GM12878 (cell line): ENCODE measurements around the gene RBM12. TPM values are rescaled to one million over a fixed set of nuclear protein-coding genes. Genes with fewer than 3 reads are reported as not detected.
A peak's percentile ranks its signal among the peaks of the same experiment; 100 is the strongest.

ENCODE experiments used
- ATAC-seq: fragments of 200-7000 bp; cut with Tn5 transposase; 3 replicates; pipeline ENCODE4 v1.9.1; 2020; ENCODE audit warnings: mild to moderate bottlenecking, moderate library complexity
- BruUV-seq: library from RNA; stranded (reverse); fragments of 400-500 nt; replicated peaks from 2 replicates; lab custom pipeline; 2021; lab: Mats Ljungman, UMichigan
- CTCF ChIA-PET: fragments of 300-600 bp; sonication (Branson Sonifier 250); formaldehyde crosslinking; extraction: SDS; loops from one replicate; lab custom pipeline; 2021; ENCODE audit warnings: inconsistent platforms; lab: Yijun Ruan, JAX
- POLR2A ChIA-PET: fragments of 350-600 bp; formaldehyde crosslinking; extraction: SDS; loops from one replicate; lab custom pipeline; 2021; ENCODE audit warnings: inconsistent platforms; lab: Charles Lee
- RAD21 ChIA-PET: fragments of 300-600 bp; sonication (Branson Sonifier 250); formaldehyde crosslinking; loops from one replicate; lab custom pipeline; 2023; ENCODE audit warnings: antibody characterized with exemption; ENCODE audit not compliant: unreplicated experiment; lab: Charles Lee
- SMC1A ChIA-PET: fragments of 300-600 bp; sonication (Branson Sonifier 250); formaldehyde crosslinking; loops from one replicate; lab custom pipeline; 2023; ENCODE audit not compliant: unreplicated experiment, uncharacterized antibody; lab: Charles Lee
- DNase-seq: peaks from one replicate; pipeline ENCODE4 v3.0.0-alpha.2; 2011; ENCODE audit warnings: low read depth, low spot score
- FAIRE-seq: peaks from 3 replicates; lab custom pipeline; 2011; peaks lifted over from hg19 to GRCh38; lab: Jason Lieb, UNC
- H2AFZ ChIP-seq: 2 replicates; pipeline ENCODE4 v1.6.0; 2011; ENCODE audit warnings: low read depth, low read length, control low read depth; ENCODE audit not compliant: control insufficient read depth
- H3K27ac ChIP-seq: 2 replicates; pipeline ENCODE4 v1.5.1; 2011; ENCODE audit warnings: control low read depth; ENCODE audit not compliant: control insufficient read depth, insufficient read depth
- H3K27me3 ChIP-seq, 2 experiments: replicated peaks in 1 of 2; 2 replicates each; pipeline versions ENCODE4 v1.6.0 to v1.6.1; 2011; ENCODE audit warnings: low read length in 1 of 2; ENCODE audit not compliant: control insufficient read depth in 2 of 2, insufficient read depth in 2 of 2
- H3K36me3 ChIP-seq, 2 experiments: 2 replicates each; pipeline ENCODE4 v1.5.1; 2011; ENCODE audit warnings: low read length in 1 of 2; ENCODE audit not compliant: control insufficient read depth in 2 of 2, insufficient read depth in 2 of 2
- H3K4me1 ChIP-seq: 2 replicates; pipeline ENCODE4 v1.6.1; 2011; ENCODE audit warnings: mild to moderate bottlenecking, low read length, moderate library complexity, mixed read lengths; ENCODE audit not compliant: control insufficient read depth, insufficient read depth
- H3K4me2 ChIP-seq: 2 replicates; pipeline ENCODE4 v1.6.0; 2011; ENCODE audit warnings: control low read depth; ENCODE audit not compliant: control insufficient read depth, insufficient read depth
- H3K4me3 ChIP-seq: fragments of 200-600 bp; sonication (generic); 2 replicates; pipeline ENCODE4 v1.5.1; 2016
- H3K79me2 ChIP-seq: 2 replicates; pipeline ENCODE4 v1.6.0; 2011; ENCODE audit warnings: low read length; ENCODE audit not compliant: control insufficient read depth, insufficient read depth
- H3K9ac ChIP-seq: 2 replicates; pipeline ENCODE4 v1.8.0; 2011; ENCODE audit warnings: low read length, control low read depth, mixed read lengths; ENCODE audit not compliant: control insufficient read depth, insufficient read depth
- H3K9me3 ChIP-seq: replicated peaks from 3 replicates; pipeline ENCODE4 v1.5.1; 2011; ENCODE audit warnings: mild to moderate bottlenecking, low read length; ENCODE audit not compliant: control insufficient read depth, insufficient read depth
- H4K20me1 ChIP-seq: 2 replicates; pipeline ENCODE4 v1.6.0; 2011; ENCODE audit not compliant: control insufficient read depth, insufficient read depth
- DPF2 ChIP-seq: fragments of 450-650 bp; IDR thresholded peaks from 2 replicates; pipeline ENCODE4 v1.6.1; 2017; ENCODE audit warnings: mild to moderate bottlenecking
- NFYA ChIP-seq: IDR thresholded peaks from 2 replicates; pipeline ENCODE4 v1.6.1; 2011; ENCODE audit warnings: low read depth, mild to moderate bottlenecking, low read length, improper control_type of control experiment, borderline replicate concordance
- PML ChIP-seq: IDR thresholded peaks from 2 replicates; pipeline ENCODE4 v1.6.1; 2012; ENCODE audit warnings: low read length, inconsistent platforms
- POLR2A ChIP-seq: IDR thresholded peaks from 2 replicates; pipeline ENCODE4 v1.6.1; 2011; ENCODE audit warnings: low read depth, mild to moderate bottlenecking, low read length
- POLR2AphosphoS2 ChIP-seq: IDR thresholded peaks from 2 replicates; pipeline ENCODE4 v1.6.1; 2011; ENCODE audit warnings: low read depth, mild to moderate bottlenecking, low read length, improper control_type of control experiment, moderate library complexity
- RBBP5 ChIP-seq: fragments of 200-600 bp; sonication (generic); conservative IDR thresholded peaks from 2 replicates; pipeline ENCODE4 v1.6.1; 2016
- RELA ChIP-seq: fragments of 450-650 bp; IDR thresholded peaks from 2 replicates; pipeline ENCODE4 v1.8.0; 2014; ENCODE audit warnings: borderline replicate concordance; ENCODE audit not compliant: partially characterized antibody
- SMAD5 ChIP-seq: IDR thresholded peaks from 2 replicates; pipeline ENCODE4 v1.6.1; 2016; ENCODE audit warnings: antibody characterized with exemption, low read depth
- ZNF24 ChIP-seq: fragments of 450-650 bp; IDR thresholded peaks from 2 replicates; pipeline ENCODE4 v1.6.1; 2017; ENCODE audit warnings: antibody characterized with exemption, mild to moderate bottlenecking
- WGBS: methylation state at CpG from one replicate; pipeline ENCODE4 v1.1.6; 2016; ENCODE audit warnings: low lambda C conversion rate; ENCODE audit not compliant: insufficient replicate concordance, insufficient coverage; ENCODE audit errors: missing lambda C conversion rate; 5-methylcytosine and 5-hydroxymethylcytosine counted together
- in situ Hi-C: fragments of 300-500 bp; cut with MboI; formaldehyde crosslinking; loops from 9 replicates; pipeline ENCODE4 v1.14.3; 2018; ENCODE audit warnings: mixed read lengths
- intact Hi-C: fragments of 100-400 bp; cut with micrococcal nuclease; formaldehyde crosslinking; loops from one replicate; pipeline ENCODE4 v1.14.2; 2022; ENCODE audit not compliant: unreplicated experiment
- polyA plus RNA-seq, 11 experiments: library from polyadenylated mRNA; depleted of rRNA in 4 of 11; unstranded in 6 of 11; stranded (reverse) in 5 of 11; fragments of >200 nt; fragmentation: Nextera tagmentation in 4 of 11; fragmentation: Illumina TruSeq in 1 of 11; extraction: Ambion mirVana in 4 of 11; extraction: Trizol in 1 of 11; gene quantifications; 1 replicate in 1 of 11; 2 replicates in 10 of 11; pipeline versions ENCODE4 v1.2.1 to v1.2.3, GENCODE V29; 2011 to 2016; ENCODE audit warnings: inconsistent platforms in 2 of 11, missing spikeins in 2 of 11, low read depth in 1 of 11
- total RNA-seq, 4 experiments: library from RNA; depleted of rRNA in 3 of 4; stranded (reverse); fragments of >200 nt in 3 of 4; fragmentation: Illumina TruSeq in 1 of 4; extraction: Trizol in 1 of 4; gene quantifications; 2 replicates each; pipeline versions ENCODE4 v1.2.1 to v1.2.3, GENCODE V29; 2013 to 2021
- TF ChIP-seq, protein P1 (sequence below): fragments of 450-650 bp; IDR thresholded peaks from 2 replicates; pipeline ENCODE4 v1.6.1; 2018; ENCODE audit warnings: borderline replicate concordance, mild to moderate bottlenecking; ENCODE audit not compliant: partially characterized antibody
- TF ChIP-seq, protein P2 (sequence below): fragments of 450-650 bp; IDR thresholded peaks from 2 replicates; pipeline ENCODE4 v1.6.1; 2018; ENCODE audit warnings: mild to moderate bottlenecking, low read depth, moderate library complexity; ENCODE audit not compliant: partially characterized antibody

The RBM12 gene
- total and polyA plus RNA-seq, 10 of the 15 experiments (the other 5 are each of a cell fraction or from before 2014, with no cell fraction given) = 4.7 to 153 (median 58.5) TPM

DNA sequence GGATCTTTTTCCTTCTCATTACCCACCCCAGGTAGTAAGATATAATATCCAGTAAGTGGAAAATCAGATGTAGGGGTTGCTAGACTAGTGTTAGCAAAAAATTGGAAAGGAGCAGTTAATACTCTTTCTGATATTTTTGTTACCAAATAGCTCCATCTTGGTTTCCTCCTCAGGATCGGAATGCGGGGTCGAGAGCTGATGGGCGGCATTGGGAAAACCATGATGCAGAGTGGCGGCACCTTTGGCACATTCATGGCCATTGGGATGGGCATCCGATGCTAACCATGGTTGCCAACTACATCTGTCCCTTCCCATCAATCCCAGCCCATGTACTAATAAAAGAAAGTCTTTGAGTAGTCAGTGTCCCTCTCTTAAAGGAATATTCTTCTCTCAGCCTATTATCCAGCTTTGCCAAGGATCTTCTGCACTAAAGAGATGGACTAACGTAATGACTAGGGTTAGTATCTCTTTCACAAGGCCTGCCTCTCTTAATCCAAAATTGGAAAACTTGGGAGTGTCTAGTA lies 36.0 kb upstream of the RBM12 start:
- no TSS peak for BruUV-seq
- DNase-seq = no peak

DNA sequence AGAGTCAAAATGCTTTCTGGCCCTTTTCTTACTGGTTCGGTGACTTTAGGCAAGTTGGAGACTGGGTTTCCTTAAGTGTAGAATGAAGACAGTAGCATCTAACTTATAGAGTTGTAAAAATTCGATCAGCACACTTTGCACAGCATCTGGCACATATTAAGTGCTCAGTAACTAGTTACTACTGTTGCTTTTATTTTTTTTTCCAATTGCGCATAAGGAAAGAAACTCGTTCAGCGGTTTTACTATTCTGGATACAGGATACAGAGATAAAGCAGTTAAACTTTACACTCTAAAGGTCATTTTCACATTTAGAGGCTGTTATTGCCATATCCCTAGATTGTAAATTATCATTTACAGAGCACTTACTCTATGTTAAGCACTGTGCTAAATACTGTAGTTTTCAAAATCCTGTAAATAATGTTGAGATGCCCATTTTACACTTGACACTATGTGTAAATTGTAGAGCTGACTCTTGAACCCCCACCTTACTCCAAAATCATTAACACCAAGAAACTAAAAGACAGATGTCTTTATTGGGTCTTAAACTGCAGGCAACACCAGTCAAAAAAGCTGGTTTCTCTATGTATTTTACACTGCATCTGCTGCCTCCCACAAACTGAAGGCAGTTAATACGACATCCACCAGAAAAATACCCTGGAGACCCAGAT lies 35.4 kb upstream of the RBM12 start:
- WGBS = 2% methylated on average over 6 of the region's 6 CpGs
- ChIA-PET POLR2A (interaction anchor here (2.0 to 3.6 kb wide), 3 partner anchors 12 to 43 kb away, joined by 4 to 20 read pairs (median 10); partner anchors contain the start of gene RBM39), CTCF (interaction anchor here (1.1 to 1.6 kb wide), 8 partner anchors 9 to 159 kb away, joined by 3 to 4 read pairs (median 3); partner anchors contain the start of gene RBM39), SMC1A (interaction anchor here (1.0 to 1.2 kb wide), 3 partner anchors 10 to 43 kb away, joined by 3 to 4 read pairs (median 4); no protein-coding TSS in a partner anchor), RAD21 (interaction anchor here (1.2 to 1.5 kb wide), 2 partner anchors 36 to 40 kb away, joined by 3 to 4 read pairs; no protein-coding TSS in a partner anchor)
- Histone ChIP-seq H3K9ac (peak overlapping the region; percentile 96), H4K20me1 (no peaks in the 10 kb centered on the region; the same call in 1 of the 2 replicates), H3K27me3 (no peaks in the 10 kb centered on the region), H3K4me3 (peak overlapping the region; percentile 71), H3K79me2 (peaks cover 27% of the 10 kb centered on the region), H2AFZ (peak overlapping the region; percentile 97), H3K36me3 (peaks cover 4 to 31% of the 10 kb centered on the region in 2 experiments), H3K4me2 (peak overlapping the region; percentile 94), H3K4me1 (peaks cover 11% of the 10 kb centered on the region; the same call in 1 of the 2 replicates), H3K9me3 (no peaks in the 10 kb centered on the region), H3K27ac (peak overlapping the region; percentile 87)
- BruUV-seq = no TSS peak
- no peak for TF ChIP-seq POLR2A
- no peak for TF ChIP-seq RBBP5
- no peak for TF ChIP-seq DPF2
- TF ChIP-seq, protein P1, sequence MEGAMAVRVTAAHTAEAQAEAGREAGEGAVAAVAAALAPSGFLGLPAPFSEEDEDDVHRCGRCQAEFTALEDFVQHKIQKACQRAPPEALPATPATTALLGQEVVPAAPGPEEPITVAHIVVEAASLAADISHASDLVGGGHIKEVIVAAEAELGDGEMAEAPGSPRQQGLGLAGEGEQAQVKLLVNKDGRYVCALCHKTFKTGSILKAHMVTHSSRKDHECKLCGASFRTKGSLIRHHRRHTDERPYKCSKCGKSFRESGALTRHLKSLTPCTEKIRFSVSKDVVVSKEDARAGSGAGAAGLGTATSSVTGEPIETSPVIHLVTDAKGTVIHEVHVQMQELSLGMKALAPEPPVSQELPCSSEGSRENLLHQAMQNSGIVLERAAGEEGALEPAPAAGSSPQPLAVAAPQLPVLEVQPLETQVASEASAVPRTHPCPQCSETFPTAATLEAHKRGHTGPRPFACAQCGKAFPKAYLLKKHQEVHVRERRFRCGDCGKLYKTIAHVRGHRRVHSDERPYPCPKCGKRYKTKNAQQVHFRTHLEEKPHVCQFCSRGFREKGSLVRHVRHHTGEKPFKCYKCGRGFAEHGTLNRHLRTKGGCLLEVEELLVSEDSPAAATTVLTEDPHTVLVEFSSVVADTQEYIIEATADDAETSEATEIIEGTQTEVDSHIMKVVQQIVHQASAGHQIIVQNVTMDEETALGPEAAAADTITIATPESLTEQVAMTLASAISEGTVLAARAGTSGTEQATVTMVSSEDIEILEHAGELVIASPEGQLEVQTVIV = no peak
- TF ChIP-seq RELA = no peak
- TF ChIP-seq, protein P2, sequence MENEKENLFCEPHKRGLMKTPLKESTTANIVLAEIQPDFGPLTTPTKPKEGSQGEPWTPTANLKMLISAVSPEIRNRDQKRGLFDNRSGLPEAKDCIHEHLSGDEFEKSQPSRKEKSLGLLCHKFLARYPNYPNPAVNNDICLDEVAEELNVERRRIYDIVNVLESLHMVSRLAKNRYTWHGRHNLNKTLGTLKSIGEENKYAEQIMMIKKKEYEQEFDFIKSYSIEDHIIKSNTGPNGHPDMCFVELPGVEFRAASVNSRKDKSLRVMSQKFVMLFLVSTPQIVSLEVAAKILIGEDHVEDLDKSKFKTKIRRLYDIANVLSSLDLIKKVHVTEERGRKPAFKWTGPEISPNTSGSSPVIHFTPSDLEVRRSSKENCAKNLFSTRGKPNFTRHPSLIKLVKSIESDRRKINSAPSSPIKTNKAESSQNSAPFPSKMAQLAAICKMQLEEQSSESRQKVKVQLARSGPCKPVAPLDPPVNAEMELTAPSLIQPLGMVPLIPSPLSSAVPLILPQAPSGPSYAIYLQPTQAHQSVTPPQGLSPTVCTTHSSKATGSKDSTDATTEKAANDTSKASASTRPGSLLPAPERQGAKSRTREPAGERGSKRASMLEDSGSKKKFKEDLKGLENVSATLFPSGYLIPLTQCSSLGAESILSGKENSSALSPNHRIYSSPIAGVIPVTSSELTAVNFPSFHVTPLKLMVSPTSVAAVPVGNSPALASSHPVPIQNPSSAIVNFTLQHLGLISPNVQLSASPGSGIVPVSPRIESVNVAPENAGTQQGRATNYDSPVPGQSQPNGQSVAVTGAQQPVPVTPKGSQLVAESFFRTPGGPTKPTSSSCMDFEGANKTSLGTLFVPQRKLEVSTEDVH = no peak
- no peak for TF ChIP-seq NFYA
- in situ Hi-C loops (no loop called here), intact Hi-C loops (loop anchor here (2.0 to 5.0 kb wide), 2 partner anchors 98 to 237 kb away; no protein-coding TSS in a partner anchor)
- DNase-seq (no peak), FAIRE-seq (no peak), ATAC-seq (no peak)

More for the DNA sequence above, 36.0 kb upstream of the RBM12 start:
- H3K4me2 ChIP-seq = peak overlapping the region; percentile 94
- H3K27ac ChIP-seq = no peak overlapping the region
- no peak overlapping the region for H3K9ac ChIP-seq
- FAIRE-seq (no peak), ATAC-seq (no peak)
- ChIA-PET SMC1A (interaction anchor here (0.9 to 1.2 kb wide), 4 partner anchors 10 to 42 kb away, joined by 3 to 4 read pairs (median 4); no protein-coding TSS in a partner anchor), RAD21 (interaction anchor here (1.5 to 2.3 kb wide), 2 partner anchors 39 to 82 kb away, joined by 3 to 6 read pairs; no protein-coding TSS in a partner anchor), POLR2A (interaction anchor here (3.1 to 3.6 kb wide), 2 partner anchors 11 to 42 kb away, joined by 10 to 20 read pairs; partner anchors contain the start of gene RBM39), CTCF (interaction anchor here (1.2 to 1.6 kb wide), 5 partner anchors 12 to 160 kb away, joined by 3 to 4 read pairs (median 3); partner anchors contain the start of gene RBM39)
- no peaks in the 10 kb centered on the region for H3K27me3 ChIP-seq
- in situ Hi-C loops (no loop called here), intact Hi-C loops (no loop called here)
- TF ChIP-seq SMAD5 (0 out of 2 replicates have a peak, but pooled peaks have one; percentile 51), PML (peak; percentile 13; the same call in 1 of the 2 replicates), ZNF24 (no peak), POLR2AphosphoS2 (peak; percentile 66), DPF2 (no peak)
- no peaks in the 10 kb centered on the region for H3K9me3 ChIP-seq
- no peak overlapping the region for H2AFZ ChIP-seq
- H3K4me1 ChIP-seq = peaks cover 11% of the 10 kb centered on the region; the same call in 1 of the 2 replicates
- H3K79me2 ChIP-seq = peaks cover 27% of the 10 kb centered on the region
- peak overlapping the region; percentile 71 for H3K4me3 ChIP-seq
- H4K20me1 ChIP-seq = no peaks in the 10 kb centered on the region; the same call in 1 of the 2 replicates
- peaks cover 4 to 36% of the 10 kb centered on the region in 2 experiments for H3K36me3 ChIP-seq
- WGBS = 90% methylated on average over 7 of the region's 7 CpGs
